H9 (cell line): ENCODE measurements around the gene CHMP4A. TPM values are rescaled to one million over a fixed set of nuclear protein-coding genes. Genes with fewer than 3 reads are reported as not detected.
A peak's percentile ranks its signal among the peaks of the same experiment; 100 is the strongest.

Experiments used
- DNase-seq: peaks from one replicate; pipeline ENCODE4 v3.0.0-alpha.2; 2017
- H2AFZ ChIP-seq: one replicate; pipeline ENCODE4 v1.6.1; 2013; ENCODE audit warnings: mild to moderate bottlenecking, low read length, control low read depth, moderate library complexity
- H2AK5ac ChIP-seq: 2 replicates; pipeline ENCODE4 v1.6.1; 2013; ENCODE audit warnings: low read length, control low read depth, mixed read lengths; ENCODE audit not compliant: insufficient read length
- H2BK120ac ChIP-seq: one replicate; pipeline ENCODE4 v1.6.1; 2013; ENCODE audit warnings: low read depth, mild to moderate bottlenecking, low read length, control low read depth, inconsistent platforms; ENCODE audit not compliant: poor library complexity, severe bottlenecking
- H2BK12ac ChIP-seq: 2 replicates; pipeline ENCODE4 v1.6.1; 2013; ENCODE audit warnings: low read length, control low read depth, mixed read lengths, low read depth; ENCODE audit not compliant: insufficient read length
- H2BK15ac ChIP-seq: 2 replicates; pipeline ENCODE4 v1.6.1; 2013; ENCODE audit warnings: low read depth, low read length, control low read depth
- H2BK20ac ChIP-seq: one replicate; pipeline ENCODE4 v1.6.1; 2013; ENCODE audit warnings: low read depth, mild to moderate bottlenecking, low read length, control low read depth, inconsistent platforms; ENCODE audit not compliant: poor library complexity, severe bottlenecking
- H2BK5ac ChIP-seq: 2 replicates; pipeline ENCODE4 v1.6.1; 2013; ENCODE audit warnings: low read length, control low read depth, mixed read lengths; ENCODE audit not compliant: insufficient read length
- H3K14ac ChIP-seq: 2 replicates; pipeline ENCODE4 v1.6.1; 2013; ENCODE audit warnings: low read length, control low read depth; ENCODE audit not compliant: insufficient read depth
- H3K18ac ChIP-seq: 2 replicates; pipeline ENCODE4 v1.6.1; 2013; ENCODE audit warnings: low read depth, mild to moderate bottlenecking, mixed read lengths, low read length, control low read depth; ENCODE audit not compliant: insufficient read length
- H3K23ac ChIP-seq: 2 replicates; pipeline ENCODE4 v1.6.1; 2013; ENCODE audit warnings: low read length, control low read depth, mixed read lengths, low read depth; ENCODE audit not compliant: insufficient read length
- H3K23me2 ChIP-seq: 2 replicates; pipeline ENCODE4 v1.6.1; 2013; ENCODE audit warnings: low read depth, mild to moderate bottlenecking, mixed read lengths, low read length, control low read depth; ENCODE audit not compliant: insufficient read length, poor library complexity, severe bottlenecking
- H3K27ac ChIP-seq: 2 replicates; pipeline ENCODE4 v1.5.1; 2013; ENCODE audit warnings: low read length, control low read depth, mixed read lengths, low read depth; ENCODE audit not compliant: insufficient read length
- H3K27me3 ChIP-seq: 2 replicates; pipeline ENCODE4 v1.6.1; 2013; ENCODE audit warnings: low read length, control low read depth, inconsistent platforms; ENCODE audit not compliant: insufficient read depth
- H3K4ac ChIP-seq: 2 replicates; pipeline ENCODE4 v1.6.1; 2013; ENCODE audit warnings: low read depth, mild to moderate bottlenecking, control low read depth, inconsistent platforms, low read length, moderate library complexity
- H3K4me1 ChIP-seq: 2 replicates; pipeline ENCODE4 v1.6.1; 2013; ENCODE audit warnings: low read length, control low read depth, inconsistent platforms; ENCODE audit not compliant: insufficient read depth
- H3K4me2 ChIP-seq: 2 replicates; pipeline ENCODE4 v1.6.1; 2013; ENCODE audit warnings: low read length, control low read depth, mixed read lengths; ENCODE audit not compliant: insufficient read length, insufficient read depth
- H3K56ac ChIP-seq: 2 replicates; pipeline ENCODE4 v1.6.1; 2013; ENCODE audit warnings: low read depth, mild to moderate bottlenecking, mixed read lengths, low read length, control low read depth; ENCODE audit not compliant: insufficient read length
- H3K79me1 ChIP-seq: 2 replicates; pipeline ENCODE4 v1.6.1; 2013; ENCODE audit warnings: low read depth, mild to moderate bottlenecking, moderate library complexity, low read length, control low read depth, inconsistent platforms; ENCODE audit not compliant: insufficient read depth, poor library complexity, severe bottlenecking
- H3K79me2 ChIP-seq: 2 replicates; pipeline ENCODE4 v1.6.1; 2013; ENCODE audit warnings: low read length, control low read depth, inconsistent platforms; ENCODE audit not compliant: insufficient read depth
- H3K9ac ChIP-seq: 2 replicates; pipeline ENCODE4 v1.6.1; 2013; ENCODE audit warnings: low read length, control low read depth, mixed read lengths; ENCODE audit not compliant: insufficient read length; ENCODE audit errors: extremely low read depth
- H3K9me3 ChIP-seq: one replicate; pipeline ENCODE4 v1.6.1; 2013; ENCODE audit warnings: low read depth, low read length, inconsistent platforms; ENCODE audit not compliant: control insufficient read depth
- H3T11ph ChIP-seq: one replicate; pipeline ENCODE4 v1.6.1; 2013; ENCODE audit warnings: mild to moderate bottlenecking, low read length, control low read depth, inconsistent platforms
- H4K20me1 ChIP-seq: one replicate; pipeline ENCODE4 v1.6.1; 2013; ENCODE audit not compliant: control insufficient read depth, insufficient read length, insufficient read depth
- H4K5ac ChIP-seq: 2 replicates; pipeline ENCODE4 v1.6.1; 2013; ENCODE audit warnings: low read depth, mild to moderate bottlenecking, mixed read lengths, low read length, control low read depth; ENCODE audit not compliant: insufficient read length
- H4K8ac ChIP-seq: replicated peaks from 2 replicates; pipeline ENCODE4 v1.6.1; 2013; ENCODE audit warnings: low read length, control low read depth, mixed read lengths, low read depth; ENCODE audit not compliant: insufficient read length
- H4K91ac ChIP-seq: 2 replicates; pipeline ENCODE4 v1.6.1; 2013; ENCODE audit warnings: low read depth, mild to moderate bottlenecking, moderate library complexity, mixed read lengths, low read length, control low read depth; ENCODE audit not compliant: insufficient read length
- H3K27ac Mint-ChIP-seq, 3 experiments: 2 replicates in 2 of 3; 3 replicates in 1 of 3; pipeline ENCODE4 v1.8.0; 2020 to 2021; ENCODE audit warnings: mixed read lengths in 3 of 3, mild to moderate bottlenecking in 1 of 3, moderate library complexity in 1 of 3
- H3K27me3 Mint-ChIP-seq: 2 replicates; pipeline ENCODE4 v1.8.0; 2021; ENCODE audit warnings: low read depth, mild to moderate bottlenecking, moderate library complexity, mixed read lengths
- H3K36me3 Mint-ChIP-seq, 3 experiments: 2 replicates in 2 of 3; 3 replicates in 1 of 3; pipeline ENCODE4 v1.8.0; 2020 to 2021; ENCODE audit warnings: low read depth in 3 of 3, mixed read lengths in 3 of 3; ENCODE audit not compliant: insufficient read depth in 1 of 3
- H3K4me1 Mint-ChIP-seq, 2 experiments: 2 replicates each; pipeline ENCODE4 v1.8.0; 2020; ENCODE audit warnings: mixed read lengths in 2 of 2
- H3K4me3 Mint-ChIP-seq, 2 experiments: 2 replicates in 1 of 2; 3 replicates in 1 of 2; pipeline ENCODE4 v1.8.0; 2020 to 2021; ENCODE audit warnings: mild to moderate bottlenecking in 2 of 2, mixed read lengths in 2 of 2, moderate library complexity in 1 of 2
- H3K9me3 Mint-ChIP-seq, 2 experiments: 2 replicates in 1 of 2; 3 replicates in 1 of 2; pipeline ENCODE4 v1.8.0; 2020; ENCODE audit warnings: mild to moderate bottlenecking in 2 of 2, mixed read lengths in 2 of 2, moderate library complexity in 1 of 2
- WGBS: extraction: QIAGEN DNeasy Blood & Tissue Kit; methylation state at CpG from one replicate; pipeline ENCODE4 v1.1.7; 2013; ENCODE audit warnings: missing lambda C conversion rate, low lambda C conversion rate, mixed read lengths; ENCODE audit not compliant: insufficient read length; ENCODE audit errors: extremely low coverage; 5-methylcytosine and 5-hydroxymethylcytosine counted together
- total RNA-seq: library from RNA; stranded (reverse); gene quantifications from 2 replicates; pipeline ENCODE4 v1.2.1, GENCODE V29; 2021
- TF ChIP-seq, protein P1 (sequence below): fragments of 200-600 bp; sonication (generic); conservative IDR thresholded peaks from 3 replicates; pipeline ENCODE4 v1.8.0; 2021; ENCODE audit warnings: antibody characterized with exemption, mild to moderate bottlenecking

Gene CHMP4A
- total RNA-seq, 1 experiment from 2014 or later, result 46.2 TPM

DNA sequence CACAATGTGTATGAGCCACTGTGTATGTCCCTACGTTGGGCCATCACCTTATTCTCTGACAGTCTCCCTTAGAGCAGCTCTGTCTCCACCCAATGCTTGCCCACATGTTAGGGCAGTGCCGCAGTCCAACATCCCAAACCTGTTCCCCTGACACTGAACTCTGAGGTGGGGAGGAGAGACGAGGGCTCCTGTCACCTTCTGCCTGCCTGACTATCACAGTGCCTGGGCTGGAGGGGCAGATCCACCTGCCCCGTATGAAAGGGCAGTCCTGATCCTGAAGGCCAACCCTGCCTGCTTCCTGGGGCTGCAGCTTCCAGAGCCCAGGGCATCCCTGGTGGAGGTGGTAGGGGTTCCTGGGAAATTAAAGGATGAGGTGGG is 47.5 kb upstream of the CHMP4A start:
- no peaks in the 10 kb centered on the region for H4K20me1 ChIP-seq
- no peak overlapping the region for H3K18ac ChIP-seq
- no peak for DNase-seq
- H3K9me3 ChIP-seq, result no peaks in the 10 kb centered on the region
- Mint-ChIP-seq H3K9me3 (no peaks in the 10 kb centered on the region), H3K27me3 (no peaks in the 10 kb centered on the region; the same call in 1 of the 2 replicates), H3K27ac (peak overlapping the region in 1 of 3 experiments; percentile 41; a peak in 1 of 7 replicates), H3K4me1 (no peaks in the 10 kb centered on the region; a peak in 2 of 4 replicates), H3K4me3 (no peak overlapping the region; a peak in 1 of 5 replicates), H3K36me3 (0 out of 7 replicates have a peak, but pooled peaks cover 0 to under 1% (median 0%) of the 10 kb centered on the region in 3 experiments)
- no peak overlapping the region for H4K8ac ChIP-seq
- H3K27ac ChIP-seq, result no peak overlapping the region
- TF ChIP-seq, protein P1, sequence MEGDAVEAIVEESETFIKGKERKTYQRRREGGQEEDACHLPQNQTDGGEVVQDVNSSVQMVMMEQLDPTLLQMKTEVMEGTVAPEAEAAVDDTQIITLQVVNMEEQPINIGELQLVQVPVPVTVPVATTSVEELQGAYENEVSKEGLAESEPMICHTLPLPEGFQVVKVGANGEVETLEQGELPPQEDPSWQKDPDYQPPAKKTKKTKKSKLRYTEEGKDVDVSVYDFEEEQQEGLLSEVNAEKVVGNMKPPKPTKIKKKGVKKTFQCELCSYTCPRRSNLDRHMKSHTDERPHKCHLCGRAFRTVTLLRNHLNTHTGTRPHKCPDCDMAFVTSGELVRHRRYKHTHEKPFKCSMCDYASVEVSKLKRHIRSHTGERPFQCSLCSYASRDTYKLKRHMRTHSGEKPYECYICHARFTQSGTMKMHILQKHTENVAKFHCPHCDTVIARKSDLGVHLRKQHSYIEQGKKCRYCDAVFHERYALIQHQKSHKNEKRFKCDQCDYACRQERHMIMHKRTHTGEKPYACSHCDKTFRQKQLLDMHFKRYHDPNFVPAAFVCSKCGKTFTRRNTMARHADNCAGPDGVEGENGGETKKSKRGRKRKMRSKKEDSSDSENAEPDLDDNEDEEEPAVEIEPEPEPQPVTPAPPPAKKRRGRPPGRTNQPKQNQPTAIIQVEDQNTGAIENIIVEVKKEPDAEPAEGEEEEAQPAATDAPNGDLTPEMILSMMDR, result no peak
- H3K79me2 ChIP-seq, result no peaks in the 10 kb centered on the region
- H3K23me2 ChIP-seq, result no peaks in the 10 kb centered on the region
- H3T11ph ChIP-seq, result no peak overlapping the region
- H2BK120ac ChIP-seq, result no peak overlapping the region
- no peaks in the 10 kb centered on the region for H3K79me1 ChIP-seq
- no peak overlapping the region for H2BK20ac ChIP-seq
- no peak overlapping the region for H4K5ac ChIP-seq
- no peak overlapping the region for H2BK5ac ChIP-seq
- no CpG with 5 or more reads among the region's 4 CpGs for WGBS
- no peak overlapping the region for H2BK15ac ChIP-seq
- H3K4me1 ChIP-seq, result no peaks in the 10 kb centered on the region
- no peaks in the 10 kb centered on the region for H3K27me3 ChIP-seq
- H3K4me2 ChIP-seq, result no peak overlapping the region
- no peak overlapping the region for H2AK5ac ChIP-seq
- H3K9ac ChIP-seq, result no peak overlapping the region
- H3K56ac ChIP-seq, result no peak overlapping the region
- H2AFZ ChIP-seq, result no peak overlapping the region
- H3K4ac ChIP-seq, result no peak overlapping the region
- H3K23ac ChIP-seq, result no peak overlapping the region
- no peak overlapping the region for H2BK12ac ChIP-seq
- no peak overlapping the region for H4K91ac ChIP-seq
- no peak overlapping the region for H3K14ac ChIP-seq
